HG03196 (cell line): ENCODE measurements around the gene G0S2.

Experiments
- ATAC-seq: cut with Tn5 transposase; IDR thresholded peaks from one replicate; pipeline ENCODE4 v1.9.1; 2021; ENCODE audit not compliant: unreplicated experiment

G0S2 gene

DNA sequence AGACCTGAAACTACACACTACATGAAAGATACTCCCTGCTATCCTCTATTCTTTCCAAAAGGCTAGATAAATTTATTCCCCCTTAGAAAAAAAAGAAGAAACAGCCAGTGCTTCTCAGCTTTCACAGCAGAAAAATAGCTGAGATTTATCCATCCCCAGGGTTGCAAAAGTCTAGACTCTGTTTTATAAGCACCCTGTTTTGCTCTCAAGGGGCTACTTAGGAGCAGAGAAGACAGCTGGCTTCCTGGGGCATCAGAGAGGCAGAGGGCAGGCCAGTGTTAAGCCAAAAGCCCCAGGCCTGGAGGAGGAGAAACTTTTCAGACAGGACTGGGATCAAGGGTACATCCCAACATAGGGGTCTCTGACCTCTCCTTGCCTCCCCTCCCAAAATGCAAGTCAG lies 26.9 kb upstream of the G0S2 start:
- no peak for ATAC-seq

GRCh38 chr1:209648931-209649776 lies 26.1 kb upstream of the G0S2 start:
- no peak for ATAC-seq

- ATAC-seq: no peak
These were observed 24.8 kb upstream of the G0S2 start for GRCh38 chr1:209650454-209650853.

GRCh38 chr1:209651138-209651587 lies 24.0 kb upstream of the G0S2 start:
- peak; percentile 66 for ATAC-seq

DNA sequence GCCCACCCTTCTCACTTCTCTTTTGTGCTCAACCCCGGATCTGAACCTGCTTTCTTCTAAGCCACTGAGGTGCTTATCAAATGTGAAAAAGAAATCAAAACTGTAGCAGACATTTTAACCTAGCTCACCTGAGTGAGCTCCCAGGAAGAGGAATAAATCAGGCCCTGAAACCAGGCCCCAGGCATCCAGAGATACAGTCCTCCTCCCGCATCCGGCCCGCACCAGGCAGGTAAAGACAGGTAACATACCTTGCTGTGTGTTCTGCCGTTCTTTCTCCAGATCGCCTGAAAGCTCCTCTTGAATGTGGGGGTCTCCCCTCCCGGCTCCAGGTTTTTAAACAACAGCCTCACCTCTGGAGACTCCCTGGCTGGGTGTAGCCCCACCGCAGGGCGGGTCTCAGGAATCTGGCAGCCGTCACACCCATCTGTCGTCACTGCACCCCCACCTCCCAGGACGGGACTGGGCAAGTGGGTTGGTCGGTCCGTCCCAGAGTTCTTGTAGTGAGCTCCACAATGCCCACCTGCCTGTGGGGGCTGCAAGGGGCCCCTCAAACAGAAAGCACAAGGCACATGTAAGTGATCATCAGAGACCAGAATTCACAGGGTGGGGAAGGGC lies 23.0 kb upstream of the G0S2 start, which contains the start of gene LAMB3:
Gene LAMB3, minus strand, starts transcription at position 305 of the 615 bp plus-strand sequence. CDS start 1,481 bp downstream, outside the sequence.
- no peak for ATAC-seq

- no peak for ATAC-seq
These were observed 22.3 kb upstream of the G0S2 start for GRCh38 chr1:209652873-209653401.

- no peak for ATAC-seq
These were observed 21.3 kb upstream of the G0S2 start for GRCh38 chr1:209653915-209654351.

- ATAC-seq: no peak
These were observed 19.6 kb upstream of the G0S2 start for GRCh38 chr1:209655411-209656231.

DNA sequence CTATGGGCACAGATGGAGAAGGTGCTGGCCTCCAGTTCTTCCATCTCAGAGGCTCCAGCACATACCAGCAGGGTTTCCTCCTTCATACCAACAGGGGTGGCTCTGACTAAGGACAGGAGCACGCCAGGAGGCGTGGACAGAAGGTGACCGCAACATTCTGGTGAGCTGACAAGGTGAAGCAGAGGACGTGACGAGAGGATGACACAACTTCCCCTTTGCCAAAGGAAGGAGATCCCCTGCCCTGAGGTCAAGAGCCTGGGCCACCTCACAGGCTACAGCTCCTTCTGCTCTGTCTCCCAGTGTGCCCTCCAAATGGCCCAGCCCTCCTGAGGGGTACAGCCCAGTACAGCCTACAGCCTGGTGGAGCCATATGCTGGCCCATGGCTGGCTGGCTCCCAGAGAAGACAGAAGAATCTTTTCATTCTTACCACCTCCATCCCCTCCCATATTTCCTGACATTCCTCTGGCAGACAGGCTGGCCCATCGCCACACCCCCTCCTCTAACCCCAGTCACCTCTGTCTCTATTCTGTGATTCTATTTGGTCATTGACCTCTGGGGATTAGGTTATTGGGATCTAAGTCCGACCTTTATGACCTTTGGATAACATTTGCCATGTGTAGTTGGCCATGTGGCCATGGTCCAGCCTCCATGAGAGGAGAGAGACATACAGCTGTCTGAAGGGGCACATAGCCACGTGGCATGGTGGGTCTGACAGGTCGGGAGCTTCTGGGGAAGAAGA lies 17.9 kb upstream of the G0S2 start:
- ATAC-seq: no peak

- ATAC-seq: no peak
These were observed 17.3 kb upstream of the G0S2 start for GRCh38 chr1:209657918-209658317.

DNA sequence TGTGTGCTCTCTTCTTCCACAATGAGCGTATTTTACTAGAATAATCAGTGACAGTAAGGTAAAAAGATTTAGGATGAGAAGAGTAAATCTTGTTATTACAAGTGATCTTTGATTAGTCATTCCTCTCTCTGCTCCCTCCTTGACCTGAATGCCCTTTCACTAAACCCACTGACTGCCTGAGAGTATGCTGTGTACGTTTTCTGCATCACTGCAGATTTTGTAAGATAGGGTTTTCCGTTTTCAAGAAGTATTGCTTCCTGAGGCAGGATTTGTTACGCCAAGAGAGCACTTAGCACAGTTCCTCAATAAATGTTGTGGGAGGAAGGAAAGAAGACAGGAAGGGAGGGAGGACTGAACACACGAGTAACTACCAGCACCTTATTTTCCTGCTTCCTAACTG lies 15.3 kb upstream of the G0S2 start:
- ATAC-seq: peak; percentile 75

- no peak for ATAC-seq
These were observed 14.1 kb upstream of the G0S2 start for GRCh38 chr1:209661071-209661470.

DNA sequence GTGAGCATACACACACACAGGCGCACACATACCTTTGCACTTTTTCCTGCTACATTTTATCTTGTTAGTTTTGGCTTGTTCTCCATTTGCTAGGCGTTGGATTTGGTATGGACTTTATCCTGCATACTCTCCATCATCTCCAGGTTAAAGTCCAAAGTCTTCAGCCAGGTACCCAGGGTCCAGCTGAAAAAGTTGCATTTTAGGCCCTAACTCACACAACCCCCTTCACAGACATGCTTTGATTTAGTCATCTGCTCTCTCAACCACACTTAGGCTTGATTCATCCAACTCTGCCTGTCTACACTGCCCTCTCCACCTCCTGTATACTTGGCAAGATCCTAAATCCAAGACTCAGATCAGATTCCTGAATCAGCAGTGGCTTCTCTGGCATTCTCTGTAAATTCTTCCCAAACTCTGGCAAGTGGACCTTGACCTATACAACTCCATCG lies 12.3 kb upstream of the G0S2 start:
- ATAC-seq: no peak

DNA sequence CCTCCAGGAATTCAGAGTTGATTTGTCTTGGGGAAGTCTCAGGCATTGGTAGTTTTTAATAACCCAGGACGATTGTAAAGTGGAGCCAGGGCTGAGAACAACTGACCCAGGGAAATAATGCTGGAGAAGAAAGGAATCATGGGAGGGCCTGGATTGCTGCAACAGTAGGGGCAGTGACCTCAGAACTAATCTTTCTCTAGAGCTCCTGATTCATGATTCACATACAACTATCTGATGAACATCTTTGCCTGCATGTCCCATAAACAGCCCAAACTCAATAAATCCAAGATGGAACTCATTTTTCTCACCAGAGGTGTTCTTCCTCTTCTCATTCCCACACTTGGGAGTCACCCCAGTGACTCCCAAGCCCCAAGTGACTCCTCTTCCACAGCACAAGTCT lies 8.1 kb upstream of the G0S2 start:
- no peak for ATAC-seq

DNA sequence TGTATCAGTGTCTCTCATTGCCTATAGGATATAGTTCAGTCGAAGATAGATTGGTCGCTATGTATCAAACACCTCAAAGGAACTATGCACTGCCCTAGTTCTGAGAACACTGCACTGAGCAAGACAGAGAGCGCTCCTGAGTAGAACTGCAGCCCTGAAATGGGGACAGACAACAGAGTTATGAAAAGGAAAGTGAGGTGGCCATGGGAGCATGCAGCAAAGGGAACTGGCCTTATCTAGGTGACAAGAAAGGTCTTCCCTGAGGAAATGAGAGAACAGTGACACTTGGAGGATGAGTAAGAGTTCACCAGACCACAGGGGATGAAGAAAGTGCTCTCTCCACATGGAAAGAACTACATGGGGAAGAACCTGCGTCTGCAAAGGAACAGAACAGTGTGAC lies 7.5 kb upstream of the G0S2 start:
- ATAC-seq: no peak

DNA sequence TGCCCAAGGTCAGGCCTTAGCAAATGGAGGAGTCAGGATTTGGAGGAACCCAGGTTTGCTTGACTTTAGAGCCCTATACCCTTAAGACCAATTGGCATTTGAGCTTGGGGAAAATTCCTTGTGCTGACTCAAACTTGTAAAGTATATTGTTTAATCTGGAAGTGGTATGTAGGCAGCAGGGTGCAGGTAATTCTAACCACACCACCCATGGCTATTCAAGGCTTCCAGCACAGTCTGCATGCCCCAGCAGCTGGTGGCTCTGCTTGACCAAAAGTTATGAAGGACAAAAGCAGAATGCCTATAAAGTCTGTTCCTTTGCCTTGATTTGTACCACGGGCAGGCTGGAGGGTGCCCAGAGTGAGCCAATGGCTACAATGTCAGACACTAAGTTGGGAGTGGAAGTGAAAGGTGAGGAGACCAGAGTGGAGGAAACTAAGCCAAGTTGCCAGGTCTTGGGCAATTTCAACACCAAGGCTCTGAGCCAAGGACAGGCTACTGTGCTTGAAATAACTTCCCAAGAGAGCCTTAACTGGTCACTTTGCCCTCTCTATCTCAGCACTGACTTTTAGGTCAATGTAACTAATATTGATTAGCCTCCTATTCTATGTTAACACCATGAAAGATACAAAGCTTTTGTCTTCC lies 4.7 kb upstream of the G0S2 start:
- no peak for ATAC-seq

DNA sequence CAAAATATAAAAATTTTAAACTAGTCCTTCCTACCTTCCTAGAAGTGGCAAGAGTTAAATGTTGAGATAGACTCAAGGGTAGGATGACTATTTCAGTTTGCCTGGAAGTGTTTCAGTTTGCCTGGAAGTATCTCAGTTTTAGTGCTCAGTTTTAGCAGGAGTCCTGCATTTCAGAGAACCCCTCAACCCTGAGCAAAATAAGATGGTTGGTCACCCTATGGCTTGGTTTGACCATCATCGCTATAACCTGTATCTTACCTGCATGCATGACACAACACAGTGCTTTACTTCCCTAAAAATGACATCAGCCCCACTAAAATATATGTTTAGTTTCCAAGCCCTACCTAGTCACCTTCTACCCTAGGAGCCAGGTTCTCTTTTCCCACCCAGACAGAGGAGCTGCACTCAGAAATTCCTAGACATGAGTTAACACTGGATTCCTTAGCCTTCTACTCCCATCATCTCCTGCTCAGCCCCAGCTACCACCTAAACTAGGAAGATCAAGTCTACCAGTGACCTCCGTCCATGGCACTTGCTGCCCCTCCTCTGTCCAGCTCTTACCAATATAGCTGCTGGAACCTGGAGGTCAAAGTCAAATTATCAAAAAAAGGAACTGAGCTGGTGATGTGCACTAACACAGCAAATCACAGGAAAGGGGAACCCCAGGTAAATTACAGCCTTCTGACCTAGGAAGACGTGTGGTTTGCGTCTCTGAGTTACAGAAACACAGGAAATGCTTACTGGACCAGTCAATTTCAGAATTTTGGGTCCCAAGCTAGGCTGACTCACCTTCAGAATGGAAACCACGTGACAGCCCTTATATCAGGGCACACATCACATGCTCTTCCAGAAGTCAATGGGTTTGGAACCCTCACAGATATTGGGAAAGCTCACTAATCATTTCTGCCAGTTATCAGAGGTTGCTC lies 2.2 kb upstream of the G0S2 start:
- peak; percentile 89 for ATAC-seq

DNA sequence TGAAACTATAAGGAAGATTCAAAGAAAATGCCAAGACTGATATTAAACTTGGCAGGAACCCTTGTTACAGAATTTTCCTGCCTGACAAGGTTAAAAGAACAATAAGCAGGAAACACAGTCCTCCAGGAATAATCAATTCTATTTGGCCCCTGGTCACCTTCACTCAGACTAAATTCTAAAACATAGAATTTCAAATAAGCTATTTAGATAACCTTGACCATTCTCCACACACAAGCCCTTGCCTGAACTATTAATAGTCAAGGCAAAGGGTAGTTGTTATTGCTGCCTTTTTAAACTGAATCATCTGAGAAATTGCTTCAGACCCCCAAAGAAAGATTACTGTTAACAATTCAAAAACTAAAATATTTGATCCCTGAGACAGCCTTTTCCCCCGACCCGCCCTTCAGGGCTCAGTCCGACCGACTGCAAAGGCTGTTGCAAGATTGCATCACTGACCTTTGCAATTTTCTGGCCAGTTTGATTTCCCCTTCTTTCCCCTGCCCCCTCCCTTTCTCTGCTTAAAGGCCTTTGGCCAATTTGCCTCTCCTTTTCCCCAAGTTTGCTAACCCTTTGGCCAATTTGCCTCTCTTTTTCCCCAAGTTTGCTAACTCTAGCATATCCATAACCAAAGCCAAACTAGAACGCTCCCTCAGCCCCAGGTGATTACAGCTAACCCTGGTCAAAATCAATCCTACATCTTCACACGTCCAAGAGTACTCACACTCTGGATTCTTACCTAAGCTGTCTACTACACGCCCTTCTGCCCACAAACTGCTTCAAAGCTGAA lies 1.4 kb upstream of the G0S2 start:
- ATAC-seq: no peak
